SK-N-SH (cell line): Measurements from ENCODE around the gene KDM2A.

Experiments used
- MEF2A ChIP-seq: IDR thresholded peaks from 2 replicates; pipeline ENCODE4 v1.4.0; 2012; ENCODE audit warnings: low read depth, borderline replicate concordance
- MXI1 ChIP-seq: IDR thresholded peaks from 2 replicates; pipeline ENCODE4 v1.6.1; 2012; ENCODE audit warnings: mild to moderate bottlenecking, low read depth, low read length, improper control_type of control experiment
- POLR2AphosphoS5 ChIP-seq: IDR thresholded peaks from 2 replicates; pipeline ENCODE4 v1.6.1; 2012; ENCODE audit warnings: low read depth, low read length
- TF ChIP-seq, protein P1 (sequence below): IDR thresholded peaks from 2 replicates; pipeline ENCODE4 v1.6.1; 2012; ENCODE audit warnings: mild to moderate bottlenecking, low read depth, low read length, moderate library complexity

DNA sequence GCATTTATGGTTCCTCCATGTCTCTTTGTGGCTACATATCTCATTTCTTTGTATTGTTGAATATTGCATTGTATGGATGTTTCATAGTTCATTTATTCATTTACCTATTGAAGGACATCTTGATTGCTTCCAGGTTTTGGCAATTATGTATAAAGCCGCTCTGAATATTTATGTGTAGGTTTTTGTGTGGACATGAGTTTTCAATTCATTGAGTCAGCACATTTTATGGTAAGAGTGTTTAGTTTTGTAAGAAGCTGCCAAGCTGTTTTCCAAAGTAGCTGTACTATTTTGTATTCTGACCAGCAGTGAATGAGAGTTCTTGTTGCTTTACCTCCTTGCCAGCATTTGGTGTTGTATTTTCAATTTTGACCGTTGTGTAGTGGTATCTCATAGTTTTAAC is 39.2 kb downstream of the KDM2A start:
- TF ChIP-seq MXI1 = no peak
- TF ChIP-seq POLR2AphosphoS5 = no peak
- TF ChIP-seq MEF2A = no peak
- TF ChIP-seq, protein P1, sequence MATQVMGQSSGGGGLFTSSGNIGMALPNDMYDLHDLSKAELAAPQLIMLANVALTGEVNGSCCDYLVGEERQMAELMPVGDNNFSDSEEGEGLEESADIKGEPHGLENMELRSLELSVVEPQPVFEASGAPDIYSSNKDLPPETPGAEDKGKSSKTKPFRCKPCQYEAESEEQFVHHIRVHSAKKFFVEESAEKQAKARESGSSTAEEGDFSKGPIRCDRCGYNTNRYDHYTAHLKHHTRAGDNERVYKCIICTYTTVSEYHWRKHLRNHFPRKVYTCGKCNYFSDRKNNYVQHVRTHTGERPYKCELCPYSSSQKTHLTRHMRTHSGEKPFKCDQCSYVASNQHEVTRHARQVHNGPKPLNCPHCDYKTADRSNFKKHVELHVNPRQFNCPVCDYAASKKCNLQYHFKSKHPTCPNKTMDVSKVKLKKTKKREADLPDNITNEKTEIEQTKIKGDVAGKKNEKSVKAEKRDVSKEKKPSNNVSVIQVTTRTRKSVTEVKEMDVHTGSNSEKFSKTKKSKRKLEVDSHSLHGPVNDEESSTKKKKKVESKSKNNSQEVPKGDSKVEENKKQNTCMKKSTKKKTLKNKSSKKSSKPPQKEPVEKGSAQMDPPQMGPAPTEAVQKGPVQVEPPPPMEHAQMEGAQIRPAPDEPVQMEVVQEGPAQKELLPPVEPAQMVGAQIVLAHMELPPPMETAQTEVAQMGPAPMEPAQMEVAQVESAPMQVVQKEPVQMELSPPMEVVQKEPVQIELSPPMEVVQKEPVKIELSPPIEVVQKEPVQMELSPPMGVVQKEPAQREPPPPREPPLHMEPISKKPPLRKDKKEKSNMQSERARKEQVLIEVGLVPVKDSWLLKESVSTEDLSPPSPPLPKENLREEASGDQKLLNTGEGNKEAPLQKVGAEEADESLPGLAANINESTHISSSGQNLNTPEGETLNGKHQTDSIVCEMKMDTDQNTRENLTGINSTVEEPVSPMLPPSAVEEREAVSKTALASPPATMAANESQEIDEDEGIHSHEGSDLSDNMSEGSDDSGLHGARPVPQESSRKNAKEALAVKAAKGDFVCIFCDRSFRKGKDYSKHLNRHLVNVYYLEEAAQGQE = no peak
